NK-92 (cell line): ENCODE data around the gene TRIP13.
"Not testable (repeated sequence)": the region's sequence is repeated elsewhere in the genome, so short reads cannot be mapped to it uniquely, and the experiment has no call there.

Source experiments
- DNase-seq: peaks from one replicate; lab custom pipeline; 2025; ENCODE audit not compliant: unreplicated experiment; lab: John Stamatoyannopoulos, UW

TRIP13 gene

GRCh38 chr5:916441-917293 lies 24.0 kb downstream of the TRIP13 start:
- DNase-seq: no peak

- DNase-seq: not testable (repeated sequence)
Measured at GRCh38 chr5:918717-919116, 26.0 kb downstream of the TRIP13 start.

- no peak for DNase-seq
Measured at GRCh38 chr5:919356-920000, 26.8 kb downstream of the TRIP13 start.

GRCh38 chr5:920321-920720 lies 27.6 kb downstream of the TRIP13 start:
- no peak for DNase-seq

GRCh38 chr5:921456-922435 lies 29.1 kb downstream of the TRIP13 start:
- DNase-seq: no peak

GRCh38 chr5:922436-923280 lies 30.0 kb downstream of the TRIP13 start:
- DNase-seq: no peak

- no peak for DNase-seq
Measured at GRCh38 chr5:923281-923873, 30.7 kb downstream of the TRIP13 start.

GRCh38 chr5:926417-927171 lies 33.9 kb downstream of the TRIP13 start:
- no peak for DNase-seq

- no peak for DNase-seq
Measured at GRCh38 chr5:927172-928015, 34.7 kb downstream of the TRIP13 start.

GRCh38 chr5:929182-929581 lies 36.5 kb downstream of the TRIP13 start:
- not testable (repeated sequence) for DNase-seq

- no peak for DNase-seq
Measured at GRCh38 chr5:929596-929995, 36.9 kb downstream of the TRIP13 start.

GRCh38 chr5:930866-931265 lies 38.2 kb downstream of the TRIP13 start:
- no peak for DNase-seq

GRCh38 chr5:931570-932145 lies 39.0 kb downstream of the TRIP13 start:
- no peak for DNase-seq

- no peak for DNase-seq
Measured at GRCh38 chr5:932151-932627, 39.5 kb downstream of the TRIP13 start.

GRCh38 chr5:932628-933250 lies 40.1 kb downstream of the TRIP13 start:
- DNase-seq: no peak

GRCh38 chr5:933251-933861 lies 40.7 kb downstream of the TRIP13 start:
- no peak for DNase-seq

GRCh38 chr5:933951-934350 lies 41.3 kb downstream of the TRIP13 start:
- not testable (repeated sequence) for DNase-seq
